WTC11 (cell line): Measurements from ENCODE around the gene EP400. TPM values are rescaled to one million over a fixed set of nuclear protein-coding genes. Genes with fewer than 3 reads are reported as not detected.

ENCODE experiments used
- AR ChIP-seq: fragments of 250-450 bp; sonication (Bioruptor Pico); IDR thresholded peaks from 2 replicates; pipeline ENCODE4 v1.9.0; 2021; ENCODE audit warnings: mild to moderate bottlenecking
- ATF2 ChIP-seq: sonication (generic); formaldehyde crosslinking; IDR thresholded peaks from 2 replicates; pipeline ENCODE4 v1.8.1; 2022; ENCODE audit warnings: low read depth, missing genetic modification reagents, borderline replicate concordance
- EMX1 ChIP-seq: fragments of 250-450 bp; sonication (Bioruptor Pico); IDR thresholded peaks from 2 replicates; pipeline ENCODE4 v1.8.0; 2021; ENCODE audit warnings: mild to moderate bottlenecking
- FOXJ3 ChIP-seq: sonication (generic); formaldehyde crosslinking; IDR thresholded peaks from 2 replicates; pipeline ENCODE4 v1.9.0; 2021; ENCODE audit warnings: missing genetic modification reagents, mild to moderate bottlenecking, borderline replicate concordance
- GABPB1 ChIP-seq: sonication (generic); formaldehyde crosslinking; IDR thresholded peaks from 2 replicates; pipeline ENCODE4 v1.8.1; 2023; ENCODE audit warnings: mild to moderate bottlenecking, missing genetic modification reagents
- GRHL2 ChIP-seq: fragments of 250-450 bp; sonication (Bioruptor Pico); IDR thresholded peaks from 2 replicates; pipeline ENCODE4 v1.8.0; 2022; ENCODE audit warnings: mild to moderate bottlenecking, moderate library complexity; ENCODE audit not compliant: insufficient replicate concordance, severe bottlenecking
- HMGXB4 ChIP-seq: sonication (generic); formaldehyde crosslinking; IDR thresholded peaks from 2 replicates; pipeline ENCODE4 v1.8.1; 2023; ENCODE audit warnings: mild to moderate bottlenecking, moderate library complexity, missing genetic modification reagents
- IRF1 ChIP-seq: sonication (generic); formaldehyde crosslinking; IDR thresholded peaks from 2 replicates; pipeline ENCODE4 v1.8.0; 2023; ENCODE audit warnings: missing genetic modification reagents
- MAX ChIP-seq: sonication (generic); formaldehyde crosslinking; IDR thresholded peaks from 2 replicates; pipeline ENCODE4 v1.8.0; 2022; ENCODE audit warnings: mild to moderate bottlenecking, missing genetic modification reagents
- MLX ChIP-seq: sonication (generic); formaldehyde crosslinking; IDR thresholded peaks from 2 replicates; pipeline ENCODE4 v1.8.1; 2023; ENCODE audit warnings: mild to moderate bottlenecking, missing genetic modification reagents, moderate library complexity
- NFATC4 ChIP-seq: fragments of 250-450 bp; sonication (Bioruptor Pico); IDR thresholded peaks from 2 replicates; pipeline ENCODE4 v1.9.0; 2021; ENCODE audit warnings: mild to moderate bottlenecking
- NFYB ChIP-seq: sonication (generic); formaldehyde crosslinking; conservative IDR thresholded peaks from 2 replicates; pipeline ENCODE4 v1.8.0; 2022; ENCODE audit warnings: low read depth, missing genetic modification reagents
- NR2C2 ChIP-seq: sonication (generic); formaldehyde crosslinking; IDR thresholded peaks from 2 replicates; pipeline ENCODE4 v1.8.0; 2022; ENCODE audit warnings: mild to moderate bottlenecking, missing genetic modification reagents
- PRDM15 ChIP-seq: sonication (generic); formaldehyde crosslinking; IDR thresholded peaks from 2 replicates; pipeline ENCODE4 v1.8.0; 2022; ENCODE audit warnings: missing genetic modification reagents
- RELA ChIP-seq: sonication (generic); formaldehyde crosslinking; IDR thresholded peaks from 2 replicates; pipeline ENCODE4 v1.8.1; 2022; ENCODE audit warnings: missing genetic modification reagents, mild to moderate bottlenecking, borderline replicate concordance
- RORB ChIP-seq: fragments of 250-450 bp; sonication (Bioruptor Pico); IDR thresholded peaks from 2 replicates; pipeline ENCODE4 v1.9.0; 2021; ENCODE audit warnings: mild to moderate bottlenecking
- TCF7 ChIP-seq: sonication (generic); formaldehyde crosslinking; IDR thresholded peaks from 2 replicates; pipeline ENCODE4 v1.8.0; 2022; ENCODE audit warnings: mild to moderate bottlenecking, low read depth, missing genetic modification reagents, moderate library complexity
- TEAD1 ChIP-seq: sonication (generic); formaldehyde crosslinking; IDR thresholded peaks from 2 replicates; pipeline ENCODE4 v1.8.0; 2022; ENCODE audit warnings: mild to moderate bottlenecking, missing genetic modification reagents
- ZBTB43 ChIP-seq: sonication (generic); formaldehyde crosslinking; IDR thresholded peaks from 2 replicates; pipeline ENCODE4 v1.8.1; 2023; ENCODE audit warnings: mild to moderate bottlenecking, missing genetic modification reagents
- ZNF232 ChIP-seq: sonication (generic); formaldehyde crosslinking; IDR thresholded peaks from 2 replicates; pipeline ENCODE4 v1.8.0; 2022; ENCODE audit warnings: mild to moderate bottlenecking, missing genetic modification reagents
- ZNF263 ChIP-seq: sonication (generic); formaldehyde crosslinking; IDR thresholded peaks from 2 replicates; pipeline ENCODE4 v1.8.1; 2022; ENCODE audit warnings: low read depth, mild to moderate bottlenecking, moderate library complexity, missing genetic modification reagents
- ZNF396 ChIP-seq: fragments of 250-450 bp; sonication (Bioruptor Pico); IDR thresholded peaks from 2 replicates; pipeline ENCODE4 v1.8.0; 2021; ENCODE audit warnings: mild to moderate bottlenecking, moderate library complexity, borderline replicate concordance
- ZNF512 ChIP-seq: sonication (generic); formaldehyde crosslinking; IDR thresholded peaks from 2 replicates; pipeline ENCODE4 v1.8.1; 2022; ENCODE audit warnings: missing genetic modification reagents, borderline replicate concordance
- ZNF671 ChIP-seq: fragments of 250-450 bp; sonication (Bioruptor Pico); IDR thresholded peaks from 2 replicates; pipeline ENCODE4 v1.8.0; 2021; ENCODE audit warnings: mild to moderate bottlenecking
- total RNA-seq: library from RNA; stranded (reverse); gene quantifications from 3 replicates; pipeline ENCODE4 v1.2.3, GENCODE V29; 2021

EP400 gene
- total RNA-seq, 1 experiment from 2014 or later, result 75.8 TPM

GRCh38 chr12:132083941-132084620 is 134.3 kb downstream of the EP400 start (continued):
- TF ChIP-seq PRDM15 (CRISPR knock-in tag) (no peak), ZBTB43 (no peak), NFATC4 (CRISPR knock-in tag) (no peak), FOXJ3 (CRISPR knock-in tag) (no peak), ZNF263 (CRISPR knock-in tag) (no peak), TCF7 (CRISPR knock-in tag) (no peak), MAX (CRISPR knock-in tag) (peak; percentile 76), EMX1 (CRISPR knock-in tag) (no peak), TEAD1 (CRISPR knock-in tag) (0 out of 2 replicates have a peak, but pooled peaks have one; percentile 47), IRF1 (CRISPR knock-in tag) (no peak), ZNF671 (no peak), GABPB1 (CRISPR knock-in tag) (peak; percentile 20; the same call in 1 of the 2 replicates), AR (no peak), NR2C2 (CRISPR knock-in tag) (no peak), NFYB (CRISPR knock-in tag) (peak; percentile 81), GRHL2 (no peak), MLX (CRISPR knock-in tag) (no peak), ZNF396 (no peak), RORB (CRISPR knock-in tag) (no peak), RELA (no peak), ZNF512 (CRISPR knock-in tag) (no peak), HMGXB4 (CRISPR knock-in tag) (no peak), ZNF232 (CRISPR knock-in tag) (0 out of 2 replicates have a peak, but pooled peaks have one; percentile 52), ATF2 (CRISPR knock-in tag) (no peak)
